ENCODE results near the gene SLC1A2. TPM values are rescaled to one million over a fixed set of nuclear protein-coding genes. Genes with fewer than 3 reads are reported as not detected.

Gene SLC1A2
- total RNA-seq, 2 experiments from 2014 or later = 0.08 TPM; not detected in 1

GRCh38 chr11:35303596-35304385 lies 115.6 kb downstream of the SLC1A2 start:
- Mint-ChIP-seq H3K4me1 (peaks cover 17% of the 10 kb centered on the region), H3K4me3 (no peak overlapping the region), H3K36me3 (peaks cover 4% of the 10 kb centered on the region), H3K9me3 (no peaks in the 10 kb centered on the region), H3K27ac (no peak overlapping the region), H3K27me3 (no peaks in the 10 kb centered on the region)
- no peak for DNase-seq

GRCh38 chr11:35302398-35302797 lies 117.0 kb downstream of the SLC1A2 start:
- no peak overlapping the region for H3K27ac Mint-ChIP-seq
- H3K4me1 Mint-ChIP-seq = peaks cover 17% of the 10 kb centered on the region
- DNase-seq = no peak
- H3K36me3 Mint-ChIP-seq = peaks cover 4% of the 10 kb centered on the region
- peaks cover under 1% of the 10 kb centered on the region for H3K27me3 Mint-ChIP-seq
- no peaks in the 10 kb centered on the region for H3K9me3 Mint-ChIP-seq
- no peak overlapping the region for H3K4me3 Mint-ChIP-seq

- Mint-ChIP-seq H3K9me3 (no peaks in the 10 kb centered on the region), H3K36me3 (peaks cover 4% of the 10 kb centered on the region), H3K27me3 (peaks cover 8% of the 10 kb centered on the region)
Observed at GRCh38 chr11:35298369-35298768, 121.0 kb downstream of the SLC1A2 start.

GRCh38 chr11:35295751-35296150 lies 123.6 kb downstream of the SLC1A2 start:
- Mint-ChIP-seq H3K4me3 (no peak overlapping the region), H3K4me1 (peaks cover 25% of the 10 kb centered on the region), H3K27ac (no peak overlapping the region), H3K27me3 (peaks cover 8% of the 10 kb centered on the region), H3K9me3 (no peaks in the 10 kb centered on the region), H3K36me3 (no peaks in the 10 kb centered on the region)
- DNase-seq = no peak

More at GRCh38 chr11:35298369-35298768, 121.0 kb downstream of the SLC1A2 start:
- DNase-seq = no peak
- Mint-ChIP-seq H3K27ac (no peak overlapping the region), H3K4me1 (peaks cover 2% of the 10 kb centered on the region), H3K4me3 (no peak overlapping the region)

- peaks cover 40% of the 10 kb centered on the region for H3K4me1 Mint-ChIP-seq
- H3K27ac Mint-ChIP-seq = no peak overlapping the region
- H3K27me3 Mint-ChIP-seq = peaks cover 8% of the 10 kb centered on the region
- no peaks in the 10 kb centered on the region for H3K9me3 Mint-ChIP-seq
- no peak for DNase-seq
- no peaks in the 10 kb centered on the region for H3K36me3 Mint-ChIP-seq
- no peak overlapping the region for H3K4me3 Mint-ChIP-seq
Observed at GRCh38 chr11:35293699-35294098, 125.7 kb downstream of the SLC1A2 start.

GRCh38 chr11:35293035-35293434 lies 126.3 kb downstream of the SLC1A2 start:
- H3K27ac Mint-ChIP-seq = peak overlapping the region; percentile 73
- no peaks in the 10 kb centered on the region for H3K36me3 Mint-ChIP-seq
- H3K4me3 Mint-ChIP-seq = no peak overlapping the region
- peaks cover 8% of the 10 kb centered on the region for H3K27me3 Mint-ChIP-seq
- DNase-seq = no peak
- no peaks in the 10 kb centered on the region for H3K9me3 Mint-ChIP-seq
- peaks cover 40% of the 10 kb centered on the region for H3K4me1 Mint-ChIP-seq

- peaks cover 40% of the 10 kb centered on the region for H3K4me1 Mint-ChIP-seq
- H3K9me3 Mint-ChIP-seq = no peaks in the 10 kb centered on the region
- peaks cover 7% of the 10 kb centered on the region for H3K27me3 Mint-ChIP-seq
- DNase-seq = peak; percentile 27
- H3K36me3 Mint-ChIP-seq = no peaks in the 10 kb centered on the region
- H3K27ac Mint-ChIP-seq = peak overlapping the region; percentile 73
- no peak overlapping the region for H3K4me3 Mint-ChIP-seq
Observed at GRCh38 chr11:35292279-35292678, 127.1 kb downstream of the SLC1A2 start.

- Mint-ChIP-seq H3K4me3 (no peak overlapping the region), H3K27me3 (no peaks in the 10 kb centered on the region), H3K27ac (no peak overlapping the region), H3K9me3 (no peaks in the 10 kb centered on the region), H3K4me1 (peaks cover 40% of the 10 kb centered on the region), H3K36me3 (no peaks in the 10 kb centered on the region)
- DNase-seq = no peak
Observed at GRCh38 chr11:35290876-35291275, 128.5 kb downstream of the SLC1A2 start.

- DNase-seq = no peak
- H3K27me3 Mint-ChIP-seq = no peaks in the 10 kb centered on the region
- no peak overlapping the region for H3K4me3 Mint-ChIP-seq
- H3K27ac Mint-ChIP-seq = no peak overlapping the region
- H3K36me3 Mint-ChIP-seq = no peaks in the 10 kb centered on the region
- H3K4me1 Mint-ChIP-seq = peaks cover 43% of the 10 kb centered on the region
- no peaks in the 10 kb centered on the region for H3K9me3 Mint-ChIP-seq
Observed at GRCh38 chr11:35289821-35290220, 129.5 kb downstream of the SLC1A2 start.

- H3K27ac Mint-ChIP-seq = peak overlapping the region; percentile 81
- no peak overlapping the region for H3K4me3 Mint-ChIP-seq
Observed at GRCh38 chr11:35288817-35289541, 130.4 kb downstream of the SLC1A2 start.

GRCh38 chr11:35288309-35288708 lies 131.0 kb downstream of the SLC1A2 start:
- peak; percentile 5 for DNase-seq
- Mint-ChIP-seq H3K4me1 (peaks cover 40% of the 10 kb centered on the region), H3K4me3 (no peak overlapping the region), H3K36me3 (no peaks in the 10 kb centered on the region), H3K27me3 (no peaks in the 10 kb centered on the region), H3K27ac (no peak overlapping the region), H3K9me3 (no peaks in the 10 kb centered on the region)

More at GRCh38 chr11:35288817-35289541, 130.4 kb downstream of the SLC1A2 start:
- peaks cover 43% of the 10 kb centered on the region for H3K4me1 Mint-ChIP-seq
- H3K36me3 Mint-ChIP-seq = no peaks in the 10 kb centered on the region
- peak; percentile 18 for DNase-seq
- H3K9me3 Mint-ChIP-seq = no peaks in the 10 kb centered on the region
- H3K27me3 Mint-ChIP-seq = no peaks in the 10 kb centered on the region

GRCh38 chr11:35287344-35287890 lies 131.9 kb downstream of the SLC1A2 start:
- no peaks in the 10 kb centered on the region for H3K9me3 Mint-ChIP-seq
- H3K4me1 Mint-ChIP-seq = peaks cover 41% of the 10 kb centered on the region
- H3K4me3 Mint-ChIP-seq = no peak overlapping the region
- H3K27ac Mint-ChIP-seq = no peak overlapping the region
- DNase-seq = no peak
- no peaks in the 10 kb centered on the region for H3K27me3 Mint-ChIP-seq
- no peaks in the 10 kb centered on the region for H3K36me3 Mint-ChIP-seq

GRCh38 chr11:35286126-35286525 lies 133.2 kb downstream of the SLC1A2 start:
- H3K27ac Mint-ChIP-seq = no peak overlapping the region
- H3K4me1 Mint-ChIP-seq = peaks cover 34% of the 10 kb centered on the region
- H3K27me3 Mint-ChIP-seq = no peaks in the 10 kb centered on the region
- no peak overlapping the region for H3K4me3 Mint-ChIP-seq
- no peaks in the 10 kb centered on the region for H3K9me3 Mint-ChIP-seq
- DNase-seq = no peak
- H3K36me3 Mint-ChIP-seq = no peaks in the 10 kb centered on the region

GRCh38 chr11:35285471-35285870 lies 133.9 kb downstream of the SLC1A2 start:
- H3K4me1 Mint-ChIP-seq = peaks cover 28% of the 10 kb centered on the region
- no peaks in the 10 kb centered on the region for H3K36me3 Mint-ChIP-seq
- no peak overlapping the region for H3K27ac Mint-ChIP-seq
- H3K27me3 Mint-ChIP-seq = no peaks in the 10 kb centered on the region
- no peak for DNase-seq
- H3K4me3 Mint-ChIP-seq = no peak overlapping the region
- no peaks in the 10 kb centered on the region for H3K9me3 Mint-ChIP-seq

GRCh38 chr11:35282221-35282882 lies 137.0 kb downstream of the SLC1A2 start:
- Mint-ChIP-seq H3K4me1 (peaks cover 16% of the 10 kb centered on the region), H3K9me3 (no peaks in the 10 kb centered on the region), H3K4me3 (no peak overlapping the region), H3K27ac (peak overlapping the region; percentile 0), H3K36me3 (no peaks in the 10 kb centered on the region), H3K27me3 (no peaks in the 10 kb centered on the region)
- no peak for DNase-seq
